ENCODE results near the gene COX6A1.

Gene COX6A1

GRCh38 chr12:120467439-120467838, 29.5 kb downstream of the COX6A1 start:
- no peak for ATAC-seq
- TF ChIP-seq TOX (CRISPR knock-in tag; IDR thresholded peaks at IDR 0.05; ENCODE audit: borderline replicate concordance) (no peak), ZNF8 (CRISPR knock-in tag; IDR thresholded peaks at IDR 0.05) (no peak), ARNTL (CRISPR knock-in tag; IDR thresholded peaks at IDR 0.05; ENCODE audit: borderline replicate concordance, low read depth) (no peak), ZC3H10 (CRISPR knock-in tag; IDR thresholded peaks at IDR 0.05) (no peak), OSR1 (CRISPR knock-in tag; IDR thresholded peaks at IDR 0.05) (no peak), SNAI2 (CRISPR knock-in tag; IDR thresholded peaks at IDR 0.05) (no peak), ISL1 (CRISPR knock-in tag; IDR thresholded peaks at IDR 0.05) (no peak), PATZ1 (CRISPR knock-in tag; IDR thresholded peaks at IDR 0.05; ENCODE audit: borderline replicate concordance) (no peak), PPARA (CRISPR knock-in tag; IDR thresholded peaks at IDR 0.05; ENCODE audit: borderline replicate concordance) (no peak), GLIS3 (CRISPR knock-in tag; IDR thresholded peaks at IDR 0.05) (no peak), ZNF565 (CRISPR knock-in tag; conservative IDR thresholded peaks at IDR 0.05; ENCODE audit: low read depth) (no peak)

GRCh38 chr12:120468325-120468820, 30.5 kb downstream of the COX6A1 start:
- ATAC-seq = peak; percentile 47
- TF ChIP-seq ISL1 (CRISPR knock-in tag; IDR thresholded peaks at IDR 0.05) (no peak), TSHZ2 (CRISPR knock-in tag; IDR thresholded peaks at IDR 0.05) (no peak), RARB (CRISPR knock-in tag; IDR thresholded peaks at IDR 0.05) (no peak), ZC3H10 (CRISPR knock-in tag; IDR thresholded peaks at IDR 0.05) (no peak), ESRRG (CRISPR knock-in tag; IDR thresholded peaks at IDR 0.05) (no peak), ZFP30 (CRISPR knock-in tag; IDR thresholded peaks at IDR 0.05) (no peak), GLIS3 (CRISPR knock-in tag; IDR thresholded peaks at IDR 0.05) (no peak), ARNTL (CRISPR knock-in tag; IDR thresholded peaks at IDR 0.05; ENCODE audit: borderline replicate concordance, low read depth) (no peak), OSR1 (CRISPR knock-in tag; IDR thresholded peaks at IDR 0.05) (no peak), TCF4 (CRISPR knock-in tag; IDR thresholded peaks at IDR 0.05; ENCODE audit: borderline replicate concordance) (no peak), PATZ1 (CRISPR knock-in tag; IDR thresholded peaks at IDR 0.05; ENCODE audit: borderline replicate concordance) (no peak)

GRCh38 chr12:120468821-120469449, 31.0 kb downstream of the COX6A1 start:
- TF ChIP-seq ESRRG (CRISPR knock-in tag; IDR thresholded peaks at IDR 0.05) (no peak), PATZ1 (CRISPR knock-in tag; IDR thresholded peaks at IDR 0.05; ENCODE audit: borderline replicate concordance) (no peak), ISL1 (CRISPR knock-in tag; IDR thresholded peaks at IDR 0.05) (no peak), ZNF565 (CRISPR knock-in tag; conservative IDR thresholded peaks at IDR 0.05; ENCODE audit: low read depth) (no peak), ZFP30 (CRISPR knock-in tag; IDR thresholded peaks at IDR 0.05) (no peak), CSDC2 (CRISPR knock-in tag; IDR thresholded peaks at IDR 0.05) (no peak), SNAI2 (CRISPR knock-in tag; IDR thresholded peaks at IDR 0.05) (no peak), ZFP3 (CRISPR knock-in tag; IDR thresholded peaks at IDR 0.05) (no peak), ZNF70 (CRISPR knock-in tag; IDR thresholded peaks at IDR 0.05) (no peak), TOX (CRISPR knock-in tag; IDR thresholded peaks at IDR 0.05; ENCODE audit: borderline replicate concordance) (no peak), TCF4 (CRISPR knock-in tag; IDR thresholded peaks at IDR 0.05; ENCODE audit: borderline replicate concordance) (no peak), ZNF8 (CRISPR knock-in tag; IDR thresholded peaks at IDR 0.05) (no peak)
- ATAC-seq = peak; percentile 23
